ENCODE results near the gene SIRPD.

The SIRPD gene

DNA sequence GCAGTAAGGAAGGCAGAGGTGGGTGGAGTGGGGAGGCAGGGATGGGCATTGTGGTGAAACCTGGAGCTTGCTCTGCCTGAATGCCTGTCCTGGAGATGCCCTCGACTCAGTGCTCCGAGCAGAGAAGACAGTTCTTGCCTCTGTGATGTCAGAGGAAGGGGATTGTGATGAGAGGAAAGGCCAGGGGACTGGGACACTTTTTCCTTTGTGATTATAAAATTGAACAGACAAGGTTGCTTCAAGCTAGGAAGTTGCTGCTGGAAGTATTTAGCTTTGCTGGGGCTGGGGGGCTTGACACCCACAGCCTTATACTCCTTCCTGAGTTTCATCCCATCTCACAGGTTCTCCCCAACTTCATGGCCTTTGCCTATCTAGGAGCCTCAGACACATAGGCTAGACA is at the start of gene SIRPD:
SIRPD (minus strand) TSS at position 101 of the 400 bp plus-strand sequence; CDS start at position 49, 52 bp downstream.
- Histone ChIP-seq H4K20me1 (ENCODE audit: insufficient read depth, low read length) (no peaks in the 10 kb centered on the region), H3F3A (ENCODE audit: insufficient read depth, low read length) (no peaks in the 10 kb centered on the region), H3K4me3 (ENCODE audit: low read depth, low read length, poor library complexity, severe bottlenecking) (no peak within 1 kb of the TSS), H3K4me2 (ENCODE audit: low read length) (no peak within 1 kb of the TSS), H3K79me2 (ENCODE audit: insufficient read depth, low read length) (no peaks in the 10 kb centered on the region), H3K27ac (ENCODE audit: low read depth, low read length, poor library complexity, severe bottlenecking) (no peak within 1 kb of the TSS), H3K9me2 (ENCODE audit: low read depth, low read length) (no peaks in the 10 kb centered on the region), H3K9ac (ENCODE audit: low read length) (no peak within 1 kb of the TSS), H3K4me1 (ENCODE audit: insufficient read depth, low read length, severe bottlenecking) (no peaks in the 10 kb centered on the region), H2AFZ (ENCODE audit: low read length) (no peak within 1 kb of the TSS), H3K36me3 (ENCODE audit: insufficient read depth, low read length) (no peaks in the 10 kb centered on the region), H3K9me3 (ENCODE audit: low read length) (no peaks in the 10 kb centered on the region), H3K27me3 (ENCODE audit: insufficient read depth, low read length) (no peaks in the 10 kb centered on the region; the same call in 1 of the 2 replicates)
- TF ChIP-seq, protein P1, sequence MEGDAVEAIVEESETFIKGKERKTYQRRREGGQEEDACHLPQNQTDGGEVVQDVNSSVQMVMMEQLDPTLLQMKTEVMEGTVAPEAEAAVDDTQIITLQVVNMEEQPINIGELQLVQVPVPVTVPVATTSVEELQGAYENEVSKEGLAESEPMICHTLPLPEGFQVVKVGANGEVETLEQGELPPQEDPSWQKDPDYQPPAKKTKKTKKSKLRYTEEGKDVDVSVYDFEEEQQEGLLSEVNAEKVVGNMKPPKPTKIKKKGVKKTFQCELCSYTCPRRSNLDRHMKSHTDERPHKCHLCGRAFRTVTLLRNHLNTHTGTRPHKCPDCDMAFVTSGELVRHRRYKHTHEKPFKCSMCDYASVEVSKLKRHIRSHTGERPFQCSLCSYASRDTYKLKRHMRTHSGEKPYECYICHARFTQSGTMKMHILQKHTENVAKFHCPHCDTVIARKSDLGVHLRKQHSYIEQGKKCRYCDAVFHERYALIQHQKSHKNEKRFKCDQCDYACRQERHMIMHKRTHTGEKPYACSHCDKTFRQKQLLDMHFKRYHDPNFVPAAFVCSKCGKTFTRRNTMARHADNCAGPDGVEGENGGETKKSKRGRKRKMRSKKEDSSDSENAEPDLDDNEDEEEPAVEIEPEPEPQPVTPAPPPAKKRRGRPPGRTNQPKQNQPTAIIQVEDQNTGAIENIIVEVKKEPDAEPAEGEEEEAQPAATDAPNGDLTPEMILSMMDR (IDR thresholded peaks at IDR 0.05; ENCODE audit: low read length): no peak
- TF ChIP-seq EZH2 (IDR thresholded peaks at IDR 0.05; ENCODE audit: borderline replicate concordance, low read length): no peak

- Histone ChIP-seq H3K9me3 (ENCODE audit: low read length) (no peaks in the 10 kb centered on the region), H3K9me2 (ENCODE audit: low read depth, low read length) (no peaks in the 10 kb centered on the region), H3K4me3 (ENCODE audit: low read depth, low read length, poor library complexity, severe bottlenecking) (no peak overlapping the region), H3F3A (ENCODE audit: insufficient read depth, low read length) (no peaks in the 10 kb centered on the region), H3K36me3 (ENCODE audit: insufficient read depth, low read length) (no peaks in the 10 kb centered on the region), H2AFZ (ENCODE audit: low read length) (no peak overlapping the region), H3K79me2 (ENCODE audit: insufficient read depth, low read length) (no peaks in the 10 kb centered on the region), H3K27ac (ENCODE audit: low read depth, low read length, poor library complexity, severe bottlenecking) (no peak overlapping the region), H3K9ac (ENCODE audit: low read length) (no peak overlapping the region), H3K27me3 (ENCODE audit: insufficient read depth, low read length) (no peaks in the 10 kb centered on the region), H3K4me1 (ENCODE audit: insufficient read depth, low read length, severe bottlenecking) (no peaks in the 10 kb centered on the region), H4K20me1 (ENCODE audit: insufficient read depth, low read length) (no peaks in the 10 kb centered on the region), H3K4me2 (ENCODE audit: low read length) (no peak overlapping the region)
- TF ChIP-seq, protein P1 (IDR thresholded peaks at IDR 0.05; ENCODE audit: low read length): no peak
- TF ChIP-seq EZH2 (IDR thresholded peaks at IDR 0.05; ENCODE audit: borderline replicate concordance, low read length): no peak
Observed at GRCh38 chr20:1600736-1601135, 43.2 kb upstream of the SIRPD start.

DNA sequence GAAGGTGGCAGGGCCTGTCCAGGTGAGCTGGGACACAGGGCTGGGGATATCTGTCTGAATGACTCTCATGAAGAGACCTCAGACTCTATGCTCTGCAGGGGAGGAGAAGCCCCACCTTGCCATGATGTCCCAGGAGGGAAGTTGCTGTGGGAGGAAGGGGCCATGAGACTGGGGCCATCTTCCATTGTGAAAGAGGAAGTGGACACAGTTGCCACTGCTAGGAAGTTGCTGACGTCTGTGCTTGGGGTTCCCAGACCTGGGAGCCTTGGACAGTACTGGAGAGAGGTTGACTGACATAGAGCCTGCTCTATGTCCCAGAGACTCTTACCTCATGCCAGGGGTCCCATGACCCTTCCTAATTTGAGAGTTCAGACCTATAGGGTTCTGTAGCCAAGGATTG is 37.8 kb upstream of the SIRPD start:
- Histone ChIP-seq H3K9me2 (ENCODE audit: low read depth, low read length) (no peaks in the 10 kb centered on the region), H3K4me2 (ENCODE audit: low read length) (no peak overlapping the region), H3K9me3 (ENCODE audit: low read length) (no peaks in the 10 kb centered on the region), H3K4me3 (ENCODE audit: low read depth, low read length, poor library complexity, severe bottlenecking) (no peak overlapping the region), H3K4me1 (ENCODE audit: insufficient read depth, low read length, severe bottlenecking) (no peaks in the 10 kb centered on the region), H3F3A (ENCODE audit: insufficient read depth, low read length) (no peaks in the 10 kb centered on the region), H3K79me2 (ENCODE audit: insufficient read depth, low read length) (no peaks in the 10 kb centered on the region), H3K9ac (ENCODE audit: low read length) (no peak overlapping the region), H3K27ac (ENCODE audit: low read depth, low read length, poor library complexity, severe bottlenecking) (no peak overlapping the region), H4K20me1 (ENCODE audit: insufficient read depth, low read length) (no peaks in the 10 kb centered on the region), H3K36me3 (ENCODE audit: insufficient read depth, low read length) (no peaks in the 10 kb centered on the region), H2AFZ (ENCODE audit: low read length) (no peak overlapping the region), H3K27me3 (ENCODE audit: insufficient read depth, low read length) (no peaks in the 10 kb centered on the region)
- TF ChIP-seq EZH2 (IDR thresholded peaks at IDR 0.05; ENCODE audit: borderline replicate concordance, low read length): no peak
